Mucosa of stomach (tissue), 1 donor: ENCODE measurements around the gene LRTM2.

Experiments used
- H3K27me3 ChIP-seq: one replicate; pipeline ENCODE4 v1.7.0; 2013; ENCODE audit warnings: mild to moderate bottlenecking, low read length; ENCODE audit not compliant: control insufficient read depth, insufficient read depth
- H3K36me3 ChIP-seq: one replicate; pipeline ENCODE4 v1.7.0; 2013; ENCODE audit warnings: low read length; ENCODE audit not compliant: control insufficient read depth, insufficient read depth
- H3K4me1 ChIP-seq: one replicate; pipeline ENCODE4 v1.7.0; 2013; ENCODE audit warnings: mild to moderate bottlenecking, low read length; ENCODE audit not compliant: control insufficient read depth, insufficient read depth
- H3K4me3 ChIP-seq: one replicate; pipeline ENCODE4 v1.7.0; 2013; ENCODE audit warnings: low read length
- H3K9ac ChIP-seq: one replicate; pipeline ENCODE4 v1.7.0; 2013; ENCODE audit warnings: mild to moderate bottlenecking, low read length, moderate library complexity
- H3K9me3 ChIP-seq: one replicate; pipeline ENCODE4 v1.7.0; 2013; ENCODE audit warnings: mild to moderate bottlenecking, low read length, moderate library complexity; ENCODE audit not compliant: control insufficient read depth
- donor health status: Pancreatic carcinoma.

Gene LRTM2

GRCh38 chr12:1844661-1845409, 24.5 kb downstream of the LRTM2 start:
- H3K9ac ChIP-seq = no peak overlapping the region
- H3K4me3 ChIP-seq = no peak overlapping the region

GRCh38 chr12:1845427-1845826, 25.1 kb downstream of the LRTM2 start:
- no peaks in the 10 kb centered on the region for H3K4me1 ChIP-seq
- H3K9ac ChIP-seq = no peak overlapping the region
- no peak overlapping the region for H3K4me3 ChIP-seq
- peaks cover 15% of the 10 kb centered on the region for H3K27me3 ChIP-seq
- H3K9me3 ChIP-seq = no peaks in the 10 kb centered on the region
- no peaks in the 10 kb centered on the region for H3K36me3 ChIP-seq

More at GRCh38 chr12:1844661-1845409, 24.5 kb downstream of the LRTM2 start:
- Histone ChIP-seq H3K4me1 (no peaks in the 10 kb centered on the region), H3K36me3 (no peaks in the 10 kb centered on the region), H3K9me3 (no peaks in the 10 kb centered on the region), H3K27me3 (peaks cover 15% of the 10 kb centered on the region)

- no peaks in the 10 kb centered on the region for H3K36me3 ChIP-seq
- H3K4me1 ChIP-seq = no peaks in the 10 kb centered on the region
- no peaks in the 10 kb centered on the region for H3K9me3 ChIP-seq
- H3K4me3 ChIP-seq = no peak overlapping the region
- no peak overlapping the region for H3K9ac ChIP-seq
- H3K27me3 ChIP-seq = peaks cover 15% of the 10 kb centered on the region
Observed at GRCh38 chr12:1845886-1846285, 25.5 kb downstream of the LRTM2 start.

GRCh38 chr12:1846421-1847405, 26.3 kb downstream of the LRTM2 start:
- H3K4me3 ChIP-seq = no peak overlapping the region
- H3K27me3 ChIP-seq = peaks cover 15% of the 10 kb centered on the region
- no peak overlapping the region for H3K9ac ChIP-seq
- no peaks in the 10 kb centered on the region for H3K36me3 ChIP-seq
- no peaks in the 10 kb centered on the region for H3K4me1 ChIP-seq
- no peaks in the 10 kb centered on the region for H3K9me3 ChIP-seq

- H3K4me3 ChIP-seq = no peak overlapping the region
- no peaks in the 10 kb centered on the region for H3K9me3 ChIP-seq
- H3K9ac ChIP-seq = no peak overlapping the region
- H3K27me3 ChIP-seq = peaks cover 12% of the 10 kb centered on the region
- no peaks in the 10 kb centered on the region for H3K4me1 ChIP-seq
- no peaks in the 10 kb centered on the region for H3K36me3 ChIP-seq
Observed at GRCh38 chr12:1847411-1847810, 27.0 kb downstream of the LRTM2 start.

GRCh38 chr12:1848146-1848545, 27.8 kb downstream of the LRTM2 start:
- H3K36me3 ChIP-seq = no peaks in the 10 kb centered on the region
- no peak overlapping the region for H3K4me3 ChIP-seq
- H3K27me3 ChIP-seq = peaks cover 7% of the 10 kb centered on the region
- H3K9ac ChIP-seq = no peak overlapping the region
- no peaks in the 10 kb centered on the region for H3K9me3 ChIP-seq
- no peaks in the 10 kb centered on the region for H3K4me1 ChIP-seq

DNA sequence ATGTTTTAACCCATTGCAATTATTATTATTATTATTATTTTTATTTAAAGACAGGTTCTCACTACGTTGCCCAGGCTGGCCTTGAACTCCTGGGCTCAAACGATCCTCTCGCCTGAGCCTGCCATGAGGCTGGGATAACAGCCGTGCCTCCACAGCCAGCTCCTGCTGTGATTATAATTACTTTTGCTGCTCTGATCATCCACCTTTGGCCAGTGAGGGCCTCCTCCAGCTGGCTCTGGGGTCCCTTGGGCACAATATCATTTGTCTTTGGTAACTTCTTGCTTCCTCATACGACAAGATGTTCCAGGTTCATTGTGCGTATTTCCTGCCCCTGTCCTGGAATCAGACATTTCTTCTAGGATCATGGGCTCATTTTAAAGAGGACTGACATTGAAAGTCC, 28.4 kb downstream of the LRTM2 start:
- no peaks in the 10 kb centered on the region for H3K36me3 ChIP-seq
- no peak overlapping the region for H3K9ac ChIP-seq
- H3K27me3 ChIP-seq = peaks cover 6% of the 10 kb centered on the region
- no peaks in the 10 kb centered on the region for H3K4me1 ChIP-seq
- no peak overlapping the region for H3K4me3 ChIP-seq
- no peaks in the 10 kb centered on the region for H3K9me3 ChIP-seq

- Histone ChIP-seq H3K36me3 (no peaks in the 10 kb centered on the region), H3K27me3 (no peaks in the 10 kb centered on the region), H3K4me3 (no peak overlapping the region), H3K9ac (no peak overlapping the region), H3K9me3 (no peaks in the 10 kb centered on the region), H3K4me1 (no peaks in the 10 kb centered on the region)
Observed at GRCh38 chr12:1851151-1851701, 30.9 kb downstream of the LRTM2 start.

DNA sequence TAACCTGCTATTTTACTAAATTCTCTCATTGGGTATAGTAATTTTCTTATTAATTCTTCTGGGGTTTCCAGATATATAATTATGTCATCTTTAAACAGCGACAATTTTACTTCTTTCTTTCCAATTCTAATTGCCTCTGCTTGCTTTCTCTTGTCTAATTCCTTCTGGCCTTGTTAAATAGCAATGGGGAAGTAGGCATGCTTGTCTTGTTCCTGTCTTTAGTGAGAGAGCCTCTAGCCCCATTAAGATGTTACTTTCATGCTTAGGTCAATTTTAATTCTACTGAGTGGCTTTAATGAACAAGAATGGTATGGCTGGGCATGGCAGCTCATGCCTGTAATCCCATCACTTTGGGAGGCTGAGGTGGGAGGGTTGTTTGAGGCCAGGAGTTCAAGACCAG, 31.7 kb downstream of the LRTM2 start:
- Histone ChIP-seq H3K4me1 (no peaks in the 10 kb centered on the region), H3K27me3 (peaks cover under 1% of the 10 kb centered on the region), H3K4me3 (no peak overlapping the region), H3K36me3 (no peaks in the 10 kb centered on the region), H3K9me3 (no peaks in the 10 kb centered on the region), H3K9ac (no peak overlapping the region)

DNA sequence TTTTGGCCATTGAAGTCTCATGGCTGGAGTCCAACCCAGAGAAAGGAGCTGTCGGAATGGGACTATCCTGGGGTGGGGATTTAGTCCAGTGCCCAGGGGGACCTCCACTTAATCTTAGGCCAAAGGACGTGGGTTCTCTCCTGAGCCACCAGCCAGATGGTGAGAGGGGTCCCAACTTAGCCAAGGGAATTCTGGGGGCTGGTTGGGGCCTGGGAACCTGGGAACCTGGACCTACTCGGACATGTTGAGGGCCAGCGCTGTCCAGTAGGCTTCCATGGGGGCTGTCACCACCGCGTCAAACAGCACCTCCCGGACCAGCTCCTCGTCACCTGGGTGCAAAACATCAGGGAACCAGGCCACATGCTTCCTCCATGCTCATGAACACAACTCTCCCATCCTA, 33.4 kb downstream of the LRTM2 start:
- Histone ChIP-seq H3K4me1 (no peaks in the 10 kb centered on the region), H3K36me3 (no peaks in the 10 kb centered on the region), H3K9me3 (no peaks in the 10 kb centered on the region), H3K4me3 (no peak overlapping the region), H3K27me3 (peaks cover 11% of the 10 kb centered on the region), H3K9ac (no peak overlapping the region)

GRCh38 chr12:1855241-1855640, 34.9 kb downstream of the LRTM2 start:
- no peaks in the 10 kb centered on the region for H3K4me1 ChIP-seq
- H3K9ac ChIP-seq = no peak overlapping the region
- H3K27me3 ChIP-seq = peaks cover 11% of the 10 kb centered on the region
- H3K36me3 ChIP-seq = no peaks in the 10 kb centered on the region
- H3K9me3 ChIP-seq = no peaks in the 10 kb centered on the region
- H3K4me3 ChIP-seq = no peak overlapping the region

DNA sequence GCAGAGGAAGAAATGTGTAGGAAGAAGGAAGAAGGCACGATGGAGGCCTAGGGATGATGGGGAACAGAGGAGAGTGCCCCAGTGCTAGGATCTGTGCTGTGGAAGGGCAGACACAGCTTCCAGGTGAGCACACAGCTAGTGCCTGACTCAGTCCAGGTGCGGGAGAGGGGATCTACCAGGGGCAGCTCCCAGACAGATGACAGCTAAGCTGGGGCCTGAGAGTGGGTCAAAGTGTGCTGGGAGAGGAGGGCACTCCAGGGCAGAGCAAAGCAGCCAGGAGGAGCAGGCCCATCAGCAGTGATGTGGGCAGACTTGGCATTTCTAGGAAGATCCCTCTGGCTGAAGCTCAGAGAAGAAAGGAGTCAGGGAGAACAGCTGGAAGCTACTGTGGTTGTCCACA, 36.7 kb downstream of the LRTM2 start:
- peaks cover 15% of the 10 kb centered on the region for H3K27me3 ChIP-seq
- H3K36me3 ChIP-seq = no peaks in the 10 kb centered on the region
- H3K4me3 ChIP-seq = no peak overlapping the region
- no peak overlapping the region for H3K9ac ChIP-seq
- H3K9me3 ChIP-seq = no peaks in the 10 kb centered on the region
- H3K4me1 ChIP-seq = no peaks in the 10 kb centered on the region
